PC-3 (cell line): ENCODE results near the gene HSFX2. TPM values are rescaled to one million over a fixed set of nuclear protein-coding genes. Genes with fewer than 3 reads are reported as not detected.
"Not testable (repeated sequence)": the region's sequence is repeated elsewhere in the genome, so short reads cannot be mapped to it uniquely, and the experiment has no call there.

Experiments used
- ATAC-seq: fragments of 200-7000 bp; cut with Tn5 transposase; 2 replicates; pipeline ENCODE4 v1.9.1; 2020; ENCODE audit warnings: mild to moderate bottlenecking, moderate library complexity
- BruUV-seq: library from RNA; stranded (reverse); fragments of 400-500 nt; replicated peaks from 2 replicates; lab custom pipeline; 2021; lab: Mats Ljungman, UMichigan
- CTCF ChIA-PET: fragments of 300-600 bp; sonication (Branson Sonifier 250); formaldehyde crosslinking; loops from one replicate; lab custom pipeline; 2022; ENCODE audit warnings: antibody characterized with exemption; lab: Charles Lee
- POLR2A ChIA-PET: fragments of 300-600 bp; sonication (Branson Sonifier 250); formaldehyde crosslinking; loops from one replicate; lab custom pipeline; 2022; ENCODE audit warnings: antibody characterized with exemption; ENCODE audit not compliant: unreplicated experiment; lab: Charles Lee
- DNase-seq: peaks from one replicate; pipeline ENCODE4 v3.0.0-alpha.2; 2015
- H2AFZ ChIP-seq: fragments of 300-600 bp; sonication (generic); 2 replicates; pipeline ENCODE4 v1.6.0; 2016; ENCODE audit warnings: antibody characterized with exemption, low read length
- H3F3A ChIP-seq: fragments of 300-600 bp; sonication (generic); one replicate; pipeline ENCODE4 v1.6.0; 2017; ENCODE audit warnings: antibody characterized with exemption, low read length, control low read depth, mild to moderate bottlenecking; ENCODE audit not compliant: unreplicated experiment
- H3K27ac ChIP-seq: fragments of 300-600 bp; sonication (generic); 2 replicates; pipeline ENCODE4 v1.5.1; 2016; ENCODE audit warnings: mild to moderate bottlenecking, low read length
- H3K27me3 ChIP-seq: fragments of 300-600 bp; sonication (generic); 2 replicates; pipeline ENCODE4 v1.6.1; 2016; ENCODE audit warnings: low read length, mixed read lengths
- H3K36me3 ChIP-seq: fragments of 300-600 bp; sonication (generic); 2 replicates; pipeline ENCODE4 v1.6.1; 2016; ENCODE audit warnings: low read depth, mixed run types, low read length, mixed read lengths
- H3K4me1 ChIP-seq: fragments of 300-600 bp; sonication (generic); 2 replicates; pipeline ENCODE4 v1.5.1; 2016; ENCODE audit warnings: low read length; ENCODE audit not compliant: insufficient read depth
- H3K4me2 ChIP-seq: fragments of 300-600 bp; sonication (generic); 2 replicates; pipeline ENCODE4 v1.6.0; 2016; ENCODE audit warnings: low read length
- H3K4me3 ChIP-seq: fragments of 300-600 bp; sonication (generic); 2 replicates; pipeline ENCODE4 v1.5.1; 2016; ENCODE audit warnings: mild to moderate bottlenecking, low read length, mixed read lengths
- H3K79me2 ChIP-seq: fragments of 300-600 bp; sonication (generic); 2 replicates; pipeline ENCODE4 v1.6.1; 2017; ENCODE audit warnings: low read length, mixed read lengths
- H3K9ac ChIP-seq: fragments of 300-600 bp; sonication (generic); 2 replicates; pipeline ENCODE4 v1.6.0; 2016; ENCODE audit warnings: mild to moderate bottlenecking, low read length
- H3K9me2 ChIP-seq: fragments of 300-600 bp; sonication (generic); replicated peaks from 2 replicates; pipeline ENCODE4 v1.6.1; 2016; ENCODE audit warnings: mixed run types, low read length, mixed read lengths
- H3K9me3 ChIP-seq: fragments of 300-600 bp; sonication (generic); 2 replicates; pipeline ENCODE4 v1.6.1; 2016; ENCODE audit warnings: low read length, mixed read lengths
- H4K20me1 ChIP-seq: fragments of 300-600 bp; sonication (generic); 2 replicates; pipeline ENCODE4 v1.6.1; 2016; ENCODE audit warnings: low read length, mixed read lengths
- CTCF ChIP-seq: fragments of 300-600 bp; sonication (generic); conservative IDR thresholded peaks from 2 replicates; pipeline ENCODE4 v1.5.1; 2017; ENCODE audit warnings: antibody characterized with exemption, low read depth, mild to moderate bottlenecking, low read length
- EZH2 ChIP-seq: fragments of 300-600 bp; sonication (generic); IDR thresholded peaks from one replicate; pipeline ENCODE4 v1.6.1; 2017; ENCODE audit warnings: antibody characterized with exemption, mild to moderate bottlenecking, low read length; ENCODE audit not compliant: unreplicated experiment
- EZH2phosphoT487 ChIP-seq: fragments of 300-600 bp; sonication (generic); IDR thresholded peaks from 2 replicates; pipeline ENCODE4 v1.6.1; 2018; ENCODE audit warnings: mild to moderate bottlenecking, antibody characterized with exemption, low read length, borderline replicate concordance
- intact Hi-C: fragments of 100-400 bp; cut with micrococcal nuclease; formaldehyde crosslinking; loops from 2 replicates; pipeline ENCODE4 v1.9.0; 2023
- total RNA-seq: library from RNA; depleted of rRNA; stranded (reverse); fragments of >200 nt; gene quantifications from 2 replicates; pipeline ENCODE4 v1.2.3, GENCODE V29; 2014

HSFX2 gene
- total RNA-seq, 1 experiment from 2014 or later: not detected

DNA sequence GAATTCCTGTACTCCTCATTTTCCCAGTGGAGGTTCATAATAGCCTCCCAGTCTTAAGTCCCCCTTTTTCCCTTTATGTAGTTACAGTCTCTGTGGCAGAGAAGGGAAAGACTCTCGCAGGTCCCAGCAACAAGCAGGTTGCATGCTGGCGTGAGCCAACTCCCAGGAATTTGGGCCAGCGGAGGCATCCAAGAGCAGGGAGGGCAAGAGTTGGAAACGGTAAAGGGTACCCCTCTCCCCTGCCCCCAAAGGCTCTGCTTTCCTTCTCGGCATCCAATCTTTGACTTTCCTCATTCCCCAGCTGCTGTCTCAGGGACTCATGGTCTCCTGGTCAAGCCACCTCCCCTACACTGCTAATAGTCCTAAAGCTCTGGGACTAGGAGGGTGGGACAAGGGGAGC is 15.4 kb upstream of the HSFX2 start:
- H3K9me2 ChIP-seq: no peaks in the 10 kb centered on the region
- ATAC-seq: no peak
- no peaks in the 10 kb centered on the region for H3K4me1 ChIP-seq
- H4K20me1 ChIP-seq: no peaks in the 10 kb centered on the region
- POLR2A ChIA-PET: no interaction called here
- no peaks in the 10 kb centered on the region for H3F3A ChIP-seq
- intact Hi-C loops: no loop called here
- no peak for DNase-seq
- H3K27me3 ChIP-seq: no peaks in the 10 kb centered on the region
- BruUV-seq: no TSS peak
- H3K27ac ChIP-seq: no peak overlapping the region
- H3K9ac ChIP-seq: no peak overlapping the region
- no peak overlapping the region for H3K4me3 ChIP-seq
- H3K79me2 ChIP-seq: peaks cover 25% of the 10 kb centered on the region
- H2AFZ ChIP-seq: no peak overlapping the region
- H3K36me3 ChIP-seq: no peaks in the 10 kb centered on the region
- no peaks in the 10 kb centered on the region for H3K9me3 ChIP-seq
- no peak for TF ChIP-seq EZH2
- no peak for TF ChIP-seq EZH2phosphoT487
- TF ChIP-seq CTCF: no peak
- no peak overlapping the region for H3K4me2 ChIP-seq
- CTCF ChIA-PET: no interaction called here

DNA sequence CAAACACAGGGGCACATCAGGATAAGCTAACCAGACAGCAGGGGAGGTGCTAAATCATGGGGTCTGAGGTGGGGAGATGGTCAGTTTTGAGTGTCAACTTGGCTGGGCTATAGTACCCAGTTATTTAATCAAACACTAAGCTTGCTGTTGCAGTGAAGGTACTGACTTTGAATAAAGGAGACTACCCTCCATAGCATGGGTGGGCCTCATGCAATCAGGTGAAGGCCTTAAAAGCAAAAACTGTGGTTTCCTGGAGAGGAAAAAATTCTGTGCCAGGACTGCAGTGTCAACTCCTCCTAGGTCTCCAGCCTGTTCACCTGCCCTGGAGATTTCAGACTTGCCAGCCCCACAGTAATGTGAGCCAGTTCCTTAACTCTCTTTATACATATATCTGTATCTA is 12.6 kb upstream of the HSFX2 start:
- Histone ChIP-seq H3K9me2 (no peaks in the 10 kb centered on the region), H3K4me1 (no peaks in the 10 kb centered on the region), H2AFZ (no peak overlapping the region), H3K9ac (no peak overlapping the region), H3K36me3 (no peaks in the 10 kb centered on the region), H3F3A (no peaks in the 10 kb centered on the region), H3K4me3 (no peak overlapping the region), H3K27me3 (no peaks in the 10 kb centered on the region), H4K20me1 (no peaks in the 10 kb centered on the region), H3K9me3 (no peaks in the 10 kb centered on the region), H3K27ac (no peak overlapping the region), H3K79me2 (no peaks in the 10 kb centered on the region), H3K4me2 (no peak overlapping the region)
- ChIA-PET POLR2A (no interaction called here), CTCF (no interaction called here)
- ATAC-seq: no peak
- TF ChIP-seq EZH2phosphoT487 (no peak), CTCF (no peak), EZH2 (no peak)
- no TSS peak for BruUV-seq
- DNase-seq: no peak
- intact Hi-C loops: no loop called here

- H3K36me3 ChIP-seq, BruUV-seq, H3K9ac ChIP-seq, H3K79me2 ChIP-seq, H3K4me2 ChIP-seq, H3K27me3 ChIP-seq, H3K4me1 ChIP-seq, ATAC-seq, H4K20me1 ChIP-seq, H3K9me2 ChIP-seq, DNase-seq, H3F3A ChIP-seq, CTCF ChIA-PET, H3K9me3 ChIP-seq, intact Hi-C loops, POLR2A ChIA-PET, H3K27ac ChIP-seq, H3K4me3 ChIP-seq, H2AFZ ChIP-seq: not testable (repeated sequence)
Measured at GRCh38 chrX:149605248-149605885, 10.3 kb upstream of the HSFX2 start.

DNA sequence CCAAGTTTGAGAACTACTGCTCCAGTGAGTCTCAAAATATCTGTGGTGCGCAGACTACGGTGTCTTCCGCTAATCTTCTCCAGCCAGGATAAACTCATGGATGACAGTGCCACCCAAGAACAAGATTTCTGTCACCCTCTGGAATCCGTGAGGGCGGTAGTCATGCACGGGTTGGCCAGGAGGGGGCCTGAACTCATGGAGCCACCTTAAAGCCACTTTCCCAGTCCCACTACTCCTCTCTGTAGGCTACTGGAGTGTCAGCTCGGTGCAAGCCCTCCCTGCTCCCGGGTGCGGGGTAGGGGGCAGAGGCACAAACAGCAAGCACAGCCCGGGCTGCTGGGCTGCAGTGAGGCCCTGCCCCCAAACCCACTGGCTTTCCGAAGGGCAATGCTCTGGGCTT is 3.5 kb upstream of the HSFX2 start:
- H3K27ac ChIP-seq, H3K4me1 ChIP-seq, H3F3A ChIP-seq, H3K27me3 ChIP-seq, CTCF ChIA-PET, intact Hi-C loops, POLR2A ChIA-PET, H2AFZ ChIP-seq, H3K4me2 ChIP-seq, H4K20me1 ChIP-seq, H3K36me3 ChIP-seq, H3K4me3 ChIP-seq, H3K9me3 ChIP-seq, BruUV-seq, H3K9ac ChIP-seq, H3K9me2 ChIP-seq, H3K79me2 ChIP-seq, DNase-seq: not testable (repeated sequence)
- peak; percentile 29; the same call in 1 of the 2 replicates for ATAC-seq

DNA sequence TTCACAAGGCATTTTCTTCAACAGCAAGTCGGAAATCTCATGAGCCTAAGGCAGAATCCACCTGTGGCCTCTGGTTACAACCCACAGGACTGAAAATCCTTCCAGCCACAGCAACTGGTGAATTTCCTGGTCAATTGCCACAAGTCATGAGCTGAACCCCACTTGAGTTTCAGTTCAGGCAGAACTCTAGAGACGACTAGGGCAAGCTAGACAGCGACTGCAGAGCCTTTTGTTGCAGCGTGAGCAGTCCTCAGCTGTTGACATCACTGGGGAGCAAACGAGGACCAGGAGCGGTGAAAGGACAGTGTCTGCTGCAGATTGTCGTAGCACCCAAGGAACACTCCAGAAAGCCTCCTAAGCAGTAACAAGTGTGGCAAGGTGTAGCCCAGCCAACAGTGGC is 829 bp upstream of the HSFX2 start:
- POLR2A ChIA-PET, H3K27ac ChIP-seq, intact Hi-C loops, ATAC-seq, H3K36me3 ChIP-seq, H3F3A ChIP-seq, H3K4me2 ChIP-seq, H4K20me1 ChIP-seq, BruUV-seq, DNase-seq, H3K27me3 ChIP-seq, H3K9ac ChIP-seq, H3K4me3 ChIP-seq, H3K79me2 ChIP-seq, H3K9me2 ChIP-seq, H3K9me3 ChIP-seq, CTCF ChIA-PET, H2AFZ ChIP-seq, H3K4me1 ChIP-seq: not testable (repeated sequence)
